Measurements from ENCODE around the gene OPTN. TPM values are rescaled to one million over a fixed set of nuclear protein-coding genes. Genes with fewer than 3 reads are reported as not detected.

The OPTN gene
- total RNA-seq = 82.3 and 83.3 TPM in 2 replicates

GRCh38 chr10:13099666-13100348 lies at the start of gene OPTN:
TSS of gene OPTN (plus strand) at chr10:13100163. CDS start at chr10:13109123, 8,960 bp downstream.

GRCh38 chr10:13160934-13161856 lies 61.2 kb downstream of the OPTN start, which contains the start of gene MCM10:
TSS of gene MCM10 (plus strand) at chr10:13161558. CDS start at chr10:13164203, 2,645 bp downstream.

Small RNAs within 50 kb of the gene (small RNA-seq; reads per million reads assigned to genes)
- gene SNRPGP5 = not detected

Other genes with a start within 250 kb of the OPTN start
- under 0.01 and 0.96 TPM in 2 replicates for gene CCDC3, start 98.5 kb upstream of the OPTN start, total RNA-seq
- 5.6 and 18.0 TPM in 2 replicates for gene MCM10, start 61.4 kb downstream of the OPTN start, total RNA-seq
- gene UCMA, start 134.2 kb downstream of the OPTN start, total RNA-seq = not detected in 2 replicates
- gene PHYH, start 199.9 kb downstream of the OPTN start, total RNA-seq = 5.6 and 6.9 TPM in 2 replicates
- gene SEPHS1, start 248.1 kb downstream of the OPTN start, total RNA-seq = 40.2 and 48.4 TPM in 2 replicates